NCI-H2107 treated with DMSO at 0.1 percent for 48 hours (cell line): ENCODE results near the gene TFB2M.
A peak's percentile ranks its signal among the peaks of the same experiment; 100 is the strongest.
"Not testable (repeated sequence)": the region's sequence is repeated elsewhere in the genome, so short reads cannot be mapped to it uniquely, and the experiment has no call there.

Source experiments
- DNase-seq: peaks from one replicate; lab custom pipeline; 2025; ENCODE audit not compliant: unreplicated experiment; lab: John Stamatoyannopoulos, UW

TFB2M gene

GRCh38 chr1:246566128-246566812 lies at the start of gene TFB2M, which contains the start of gene CNST:
TSS of gene TFB2M (minus strand) at chr1:246566261. CDS start at chr1:246566138, 123 bp downstream.
TSS of gene CNST (plus strand) at chr1:246566456. CDS start at chr1:246591563, 25,107 bp downstream.
- DNase-seq, result peak; percentile 97

GRCh38 chr1:246613096-246613758 lies 47.2 kb upstream of the TFB2M start:
- no peak for DNase-seq

- no peak for DNase-seq
These were observed 43.6 kb upstream of the TFB2M start for GRCh38 chr1:246609632-246610031.

GRCh38 chr1:246608616-246609376 lies 42.7 kb upstream of the TFB2M start:
- no peak for DNase-seq

- no peak for DNase-seq
These were observed 41.4 kb upstream of the TFB2M start for GRCh38 chr1:246607462-246607861.

- not testable (repeated sequence) for DNase-seq
These were observed 39.2 kb upstream of the TFB2M start for GRCh38 chr1:246605231-246605630.

- DNase-seq, result no peak
These were observed 36.1 kb upstream of the TFB2M start for GRCh38 chr1:246602194-246602593.

- DNase-seq, result no peak
These were observed 34.5 kb upstream of the TFB2M start for GRCh38 chr1:246600579-246600978.

- no peak for DNase-seq
These were observed 33.3 kb upstream of the TFB2M start for GRCh38 chr1:246599315-246599714.

GRCh38 chr1:246597971-246598370 lies 31.9 kb upstream of the TFB2M start:
- no peak for DNase-seq

GRCh38 chr1:246597340-246597739 lies 31.3 kb upstream of the TFB2M start:
- DNase-seq, result no peak

GRCh38 chr1:246595146-246595545 lies 29.1 kb upstream of the TFB2M start:
- no peak for DNase-seq

- no peak for DNase-seq
These were observed 26.6 kb upstream of the TFB2M start for GRCh38 chr1:246592695-246593094.

- DNase-seq, result no peak
These were observed 25.9 kb upstream of the TFB2M start for GRCh38 chr1:246591958-246592357.

GRCh38 chr1:246591504-246591903 lies 25.4 kb upstream of the TFB2M start:
- DNase-seq, result no peak

GRCh38 chr1:246591047-246591446 lies 25.0 kb upstream of the TFB2M start:
- no peak for DNase-seq

- not testable (repeated sequence) for DNase-seq
These were observed 23.9 kb upstream of the TFB2M start for GRCh38 chr1:246589919-246590318.

- DNase-seq, result no peak
These were observed 22.2 kb upstream of the TFB2M start for GRCh38 chr1:246588159-246588721.

- DNase-seq, result no peak
These were observed 21.5 kb upstream of the TFB2M start for GRCh38 chr1:246587606-246588005.

- DNase-seq, result no peak
These were observed 21.0 kb upstream of the TFB2M start for GRCh38 chr1:246587032-246587431.

GRCh38 chr1:246583448-246584185 lies 17.6 kb upstream of the TFB2M start:
- peak; percentile 68 for DNase-seq
